Ureter (tissue), 1 donor: ENCODE results near the gene SLC25A6. TPM values are rescaled to one million over a fixed set of nuclear protein-coding genes. Genes with fewer than 3 reads are reported as not detected.
"Not testable (repeated sequence)": the region's sequence is repeated elsewhere in the genome, so short reads cannot be mapped to it uniquely, and the experiment has no call there.

Experiments used
- DNase-seq: peaks from one replicate; pipeline ENCODE4 v3.0.0-alpha.2; 2020; ENCODE audit warnings: low spot score
- total RNA-seq: library from RNA; stranded (reverse); gene quantifications from one replicate; pipeline ENCODE4 v1.2.4, GENCODE V29; 2023
- donor health status: DM: yes; HTN: yes; CAD: no.

The SLC25A6 gene
- total RNA-seq, 1 donor from 2014 or later: 391 TPM

DNA sequence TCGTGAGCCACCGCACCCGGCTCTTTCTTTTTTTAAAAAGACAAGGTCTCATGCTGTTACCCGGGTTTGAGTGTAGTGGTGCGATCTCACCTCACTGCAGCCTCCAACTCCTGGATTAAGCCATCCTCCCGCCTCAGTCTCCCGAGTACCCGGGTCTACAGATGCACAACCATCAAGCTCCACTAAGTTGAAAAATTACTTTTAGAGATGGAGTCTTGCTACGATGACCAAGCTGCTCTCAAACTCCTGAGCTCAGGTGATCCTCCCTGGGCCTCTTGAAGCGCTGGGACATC, 2.0 kb downstream of the SLC25A6 start:
- no peak for DNase-seq

DNA sequence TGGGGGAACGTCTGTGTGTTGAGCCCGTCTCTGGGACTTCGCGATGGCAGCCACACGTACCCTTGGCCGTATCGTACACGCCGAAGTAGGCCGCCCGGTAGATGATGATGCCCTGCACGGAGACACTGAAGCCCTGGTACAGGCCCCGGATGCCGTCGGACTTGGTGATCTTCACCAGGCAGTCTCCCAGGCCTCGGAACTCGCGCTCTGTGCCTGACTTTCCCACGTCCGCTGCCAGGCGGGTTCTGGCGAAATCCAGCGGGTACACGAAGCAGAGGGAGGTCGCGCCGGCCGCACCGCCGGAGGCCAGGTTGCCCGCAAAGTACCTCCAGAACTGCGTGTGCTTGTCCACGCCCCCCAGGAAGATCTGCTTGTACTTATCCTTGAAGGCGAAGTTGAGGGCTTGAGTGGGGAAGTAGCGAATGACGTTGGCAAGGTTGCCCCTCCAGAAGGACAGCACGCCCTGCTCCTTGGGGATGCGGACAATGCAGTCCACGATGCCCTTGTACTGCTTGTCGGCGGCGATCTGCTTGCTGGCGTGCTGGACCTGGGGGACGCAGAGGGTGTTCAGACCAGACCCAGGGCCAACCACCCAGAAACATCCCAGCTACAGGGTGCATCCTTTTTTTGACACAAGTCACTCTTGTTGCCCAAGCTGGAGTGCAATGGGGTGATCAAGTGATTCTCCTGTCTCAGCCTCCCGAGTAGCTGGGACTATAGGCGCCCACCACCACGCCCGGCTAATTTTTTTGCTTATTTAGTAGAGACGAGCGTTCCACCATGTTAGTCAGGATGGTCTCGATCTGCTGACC, 2.5 kb downstream of the SLC25A6 start:
- peak; percentile 42 for DNase-seq

DNA sequence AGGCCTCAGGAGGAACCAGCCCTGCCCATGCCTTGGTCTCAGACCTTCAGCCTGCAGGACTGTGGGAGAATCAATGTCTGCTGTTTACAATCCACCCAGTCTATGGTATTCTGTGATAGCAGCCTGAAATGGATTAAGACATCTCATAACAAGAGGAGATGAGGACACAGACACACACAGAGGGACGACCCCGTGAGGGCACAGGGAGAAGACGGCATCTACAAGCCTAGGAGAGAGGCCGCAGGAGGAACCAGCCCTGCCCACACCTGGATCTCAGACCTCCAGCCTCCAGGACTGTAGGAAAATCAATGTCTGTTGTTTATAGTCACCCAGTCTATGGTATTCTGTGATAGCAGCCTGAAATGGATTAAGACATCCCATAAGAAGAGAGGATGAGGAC, 3.3 kb downstream of the SLC25A6 start:
- DNase-seq: no peak

DNA sequence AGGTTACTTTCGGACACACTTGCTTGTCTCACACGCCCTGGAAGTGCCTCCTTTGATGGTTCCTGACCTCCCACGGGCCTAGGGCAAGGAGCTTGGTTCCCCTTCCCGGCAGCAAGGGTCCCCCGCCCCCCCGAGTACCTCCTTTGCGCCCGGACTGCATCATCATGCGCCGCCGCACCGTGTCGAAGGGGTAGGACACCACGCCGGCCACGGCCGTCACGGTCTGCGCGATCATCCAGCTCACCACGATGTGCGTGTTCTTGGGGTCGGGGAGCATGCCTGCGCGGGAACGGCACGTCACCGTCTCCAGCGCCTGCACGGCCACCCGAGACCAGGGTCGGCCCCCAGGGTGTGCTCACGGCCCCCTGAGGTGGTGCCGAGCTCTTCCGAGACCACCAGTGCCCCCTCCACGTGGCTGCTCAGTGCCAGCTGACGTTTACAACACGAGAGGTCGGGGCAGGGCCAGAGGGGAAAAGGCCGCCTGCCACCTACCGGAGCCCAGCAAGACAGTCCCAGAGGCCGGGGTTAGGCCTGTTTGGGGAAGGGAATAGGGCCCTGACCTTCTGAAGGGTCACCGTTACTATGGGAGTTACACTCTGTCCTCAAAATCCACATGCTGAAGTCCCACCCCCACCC, 4.7 kb downstream of the SLC25A6 start:
- no peak for DNase-seq

DNA sequence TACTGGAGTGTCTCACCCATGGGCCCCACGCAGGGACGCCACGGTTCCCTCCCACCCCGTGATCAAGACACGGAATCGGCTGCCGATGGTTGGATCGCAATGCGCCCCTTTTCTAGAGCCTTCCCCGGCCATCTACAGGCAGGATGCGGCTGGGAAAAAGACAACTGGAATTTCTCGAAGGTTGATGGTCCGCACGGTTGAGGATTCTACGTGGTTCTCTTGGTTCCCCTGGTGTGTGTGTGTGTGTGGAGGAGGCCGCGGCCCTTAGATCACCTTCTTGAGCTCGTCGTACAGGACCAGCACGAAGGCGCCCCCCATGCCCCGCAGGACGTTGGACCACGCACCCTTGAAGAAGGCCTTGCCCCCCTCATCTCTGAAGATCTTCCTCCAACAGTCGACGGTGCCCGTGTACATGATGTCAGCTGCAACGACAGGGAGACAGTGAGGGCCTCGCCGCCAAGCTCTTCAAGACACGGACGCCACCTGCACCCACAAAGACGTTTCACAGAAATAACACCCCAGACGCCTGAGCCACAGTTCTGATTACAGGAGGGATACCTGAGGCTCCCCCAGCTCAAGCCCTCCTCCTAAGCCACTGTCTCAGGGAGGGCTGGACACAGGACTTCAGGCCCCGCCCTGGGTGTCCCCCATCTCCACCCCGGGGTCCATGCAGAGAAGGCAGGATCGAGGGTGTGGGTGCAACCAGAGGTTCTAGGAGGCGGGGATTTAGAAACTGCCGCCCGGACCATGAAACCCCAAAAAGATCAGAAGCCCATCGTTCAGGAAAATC, 5.4 kb downstream of the SLC25A6 start:
- peak; percentile 30 for DNase-seq

DNA sequence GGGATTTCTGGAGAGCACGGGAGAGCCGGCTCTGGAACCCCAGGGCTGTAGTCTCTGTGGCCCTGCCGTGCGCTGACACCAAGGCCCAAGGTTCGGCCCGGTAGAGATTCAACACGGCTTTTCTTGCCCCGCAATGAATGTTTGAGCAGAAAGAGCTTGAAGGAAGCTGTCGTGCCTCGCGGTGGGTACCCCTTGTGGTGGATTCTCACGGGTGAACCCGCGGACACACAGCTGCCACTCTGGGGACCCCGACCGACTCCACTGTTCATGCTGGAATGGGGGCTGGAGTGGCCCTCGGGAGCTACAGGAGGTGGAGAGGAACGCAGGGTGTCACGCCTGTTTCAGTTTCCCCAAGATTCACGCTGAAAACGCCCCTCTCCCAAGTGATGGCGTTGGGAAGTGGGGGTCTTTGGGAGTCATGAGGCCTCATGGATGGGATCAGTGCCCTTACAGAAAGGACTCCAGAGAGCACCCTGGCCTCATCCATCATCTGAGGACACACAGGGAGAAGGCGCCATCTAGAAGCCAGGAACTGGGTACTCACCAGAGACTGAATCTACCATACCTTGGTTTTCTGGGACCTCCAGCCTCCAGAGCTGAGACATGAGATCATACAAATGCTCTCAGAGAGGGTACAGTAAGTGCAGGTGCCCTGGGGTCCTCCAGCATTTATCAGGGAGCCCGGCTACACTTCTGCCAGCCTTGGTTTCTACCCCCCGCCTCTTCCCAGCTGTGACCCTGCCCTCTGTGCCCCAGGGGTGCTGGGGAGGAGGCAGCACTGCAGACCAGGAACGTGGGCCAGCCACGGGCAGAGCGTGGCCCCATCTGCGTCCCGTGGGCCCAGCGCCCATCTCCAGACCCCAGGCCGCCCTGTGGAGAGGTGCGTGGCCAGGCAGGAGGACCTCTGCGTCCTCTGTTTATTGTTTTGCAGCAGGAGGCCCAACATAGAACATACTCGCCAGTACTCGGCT, 6.4 kb downstream of the SLC25A6 start:
- DNase-seq: peak; percentile 40

DNA sequence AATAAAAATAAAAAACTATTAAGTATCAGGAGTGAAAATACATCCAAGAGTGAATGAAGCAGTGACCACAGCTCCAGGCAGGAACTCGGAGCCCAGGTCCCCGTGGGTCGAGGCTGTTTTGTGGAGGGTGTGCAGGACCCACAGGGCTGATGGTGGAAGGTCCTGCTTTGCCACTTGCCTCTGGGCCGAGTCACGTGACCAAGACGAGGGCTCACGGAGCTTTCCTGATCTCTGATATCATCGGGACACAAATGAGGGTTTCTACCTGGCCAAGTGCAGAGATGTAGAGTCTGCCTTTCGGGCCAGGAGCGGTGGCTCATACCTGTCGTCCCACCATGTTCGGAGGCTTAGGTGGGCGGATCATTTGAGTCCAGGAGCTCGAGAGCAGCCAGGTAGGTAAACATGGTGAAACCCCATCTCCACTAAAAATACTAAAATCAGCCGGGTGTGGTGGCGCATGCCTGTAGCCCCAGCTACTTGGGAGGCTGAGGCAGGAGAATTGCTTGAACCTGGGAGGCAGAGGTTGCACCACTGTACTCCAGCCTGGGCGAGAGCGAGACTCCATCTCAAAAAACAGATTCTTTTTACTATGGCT, 7.2 kb downstream of the SLC25A6 start:
- DNase-seq: no peak

DNA sequence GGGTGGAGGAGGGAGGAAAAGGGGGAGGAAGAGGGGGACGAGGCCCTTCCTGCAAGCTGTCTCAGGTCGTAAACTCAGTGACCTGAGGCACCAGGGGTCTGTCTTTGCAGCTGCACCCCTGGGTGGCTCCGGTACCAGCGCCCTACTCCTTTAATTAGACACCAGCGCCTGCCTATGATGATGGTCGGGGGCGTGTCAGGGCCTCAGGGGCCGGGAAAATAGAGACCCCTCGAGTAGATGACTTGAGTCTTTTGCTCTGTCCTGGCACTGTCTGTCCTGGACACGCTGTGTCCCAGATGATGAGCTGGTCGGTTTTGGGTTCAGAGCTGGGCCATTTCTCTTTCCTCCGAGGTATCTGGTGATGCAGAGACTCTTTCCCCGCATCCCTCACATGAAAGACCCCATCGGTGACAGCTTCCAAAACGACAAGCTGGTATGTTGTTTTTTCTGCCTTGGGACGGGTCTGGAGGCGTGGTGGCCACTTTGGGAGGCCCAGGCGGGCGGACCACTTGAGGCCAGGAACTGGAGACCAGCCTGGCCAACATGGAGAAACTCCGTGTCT, 11.2 kb downstream of the SLC25A6 start:
- no peak for DNase-seq

DNA sequence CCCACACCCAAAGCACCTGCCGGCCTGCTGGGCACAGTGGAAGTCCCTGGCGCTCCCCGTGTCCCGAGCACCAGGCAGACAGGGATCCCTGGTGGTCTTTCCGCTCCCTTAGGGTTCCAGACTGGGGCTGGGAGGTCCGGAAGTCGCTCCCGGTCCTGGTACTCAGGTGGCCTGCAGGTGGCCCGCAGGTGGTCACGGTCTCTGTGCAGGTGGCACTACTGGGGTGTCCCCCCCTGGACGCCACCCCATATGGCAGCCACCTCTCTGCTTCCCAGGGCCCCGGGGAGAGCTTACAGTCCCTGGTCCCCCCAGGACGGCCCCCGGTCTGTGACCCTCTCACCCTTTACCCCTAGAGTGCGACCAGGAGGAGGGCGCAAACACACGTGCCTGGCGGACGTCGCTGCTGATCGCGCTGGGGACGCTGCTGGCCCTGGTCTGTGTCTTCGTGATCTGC, 13.6 kb downstream of the SLC25A6 start:
- DNase-seq: no peak

DNA sequence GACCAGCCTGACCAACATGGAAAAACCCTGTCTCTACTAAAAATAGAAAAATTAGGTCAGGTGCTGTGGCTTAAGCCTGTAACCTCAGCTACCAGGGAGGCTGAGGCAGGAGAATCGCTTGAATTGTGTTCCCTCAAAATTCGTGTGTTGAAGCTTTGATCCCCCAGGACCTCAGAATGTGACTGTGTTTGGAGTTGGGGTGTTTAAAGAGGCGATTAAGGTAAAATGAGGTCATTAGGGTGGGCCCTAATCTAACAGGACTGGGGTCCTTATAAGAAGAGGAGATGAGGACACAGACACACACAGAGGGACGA, 23.6 kb downstream of the SLC25A6 start:
- no peak for DNase-seq

DNA sequence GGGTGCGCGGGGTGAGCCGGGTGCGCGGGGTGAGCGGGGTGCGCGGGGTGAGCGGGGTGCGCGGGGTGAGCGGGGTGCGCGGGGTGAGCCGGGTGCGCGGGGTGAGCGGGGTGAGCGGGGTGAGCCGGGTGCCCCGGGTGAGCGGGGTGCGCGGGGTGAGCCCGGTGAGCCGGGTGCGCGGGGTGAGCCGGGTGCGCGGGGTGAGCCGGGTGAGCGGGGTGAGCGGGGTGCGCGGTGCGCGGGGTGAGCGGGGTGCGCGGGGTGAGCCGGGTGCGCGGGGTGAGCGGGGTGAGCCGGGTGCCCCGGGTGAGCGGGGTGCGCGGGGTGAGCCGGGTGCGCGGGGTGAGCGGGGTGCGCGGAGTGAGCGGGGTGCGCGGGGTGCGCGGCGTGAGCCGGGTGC, 25.6 kb downstream of the SLC25A6 start:
- not testable (repeated sequence) for DNase-seq

DNA sequence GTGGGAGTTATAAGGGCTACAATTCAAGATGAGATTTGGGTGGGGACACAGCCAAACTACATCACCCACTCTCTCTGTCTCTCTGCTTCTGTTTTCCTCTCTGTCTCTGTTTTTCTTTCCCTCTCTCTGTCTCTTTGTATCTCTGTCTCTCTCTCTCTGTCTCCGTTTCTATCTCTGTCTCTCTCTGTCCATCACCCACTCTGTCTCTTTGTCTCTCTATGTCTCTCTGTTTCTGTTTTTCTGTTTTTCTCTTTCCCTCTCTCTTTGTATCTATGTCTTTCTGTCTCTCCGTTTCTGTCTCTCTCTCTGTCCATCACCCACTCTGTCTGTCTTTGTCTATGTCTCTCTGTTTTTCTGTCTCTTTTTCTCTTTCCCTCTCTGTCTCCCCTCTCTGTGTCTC, 30.0 kb downstream of the SLC25A6 start:
- DNase-seq: no peak

DNA sequence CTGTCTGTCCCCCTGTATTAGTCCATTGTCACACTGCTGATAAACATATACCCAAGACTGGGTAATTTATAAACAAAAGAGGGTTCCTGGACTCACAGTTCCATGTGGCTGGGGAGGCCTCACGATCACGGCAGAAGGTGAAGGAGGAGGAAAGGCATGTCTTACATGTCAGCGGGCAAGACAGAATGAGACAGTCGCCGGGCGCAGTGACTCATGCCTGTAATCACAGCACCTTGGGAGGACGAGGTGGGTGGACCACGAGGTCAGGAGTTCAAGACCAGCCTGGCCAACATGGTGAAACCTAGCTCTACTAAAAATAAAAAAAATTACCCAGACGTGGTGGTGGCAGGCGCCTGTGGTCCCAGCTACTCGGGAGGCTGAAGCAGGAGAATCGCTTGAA, 30.6 kb downstream of the SLC25A6 start:
- no peak for DNase-seq

DNA sequence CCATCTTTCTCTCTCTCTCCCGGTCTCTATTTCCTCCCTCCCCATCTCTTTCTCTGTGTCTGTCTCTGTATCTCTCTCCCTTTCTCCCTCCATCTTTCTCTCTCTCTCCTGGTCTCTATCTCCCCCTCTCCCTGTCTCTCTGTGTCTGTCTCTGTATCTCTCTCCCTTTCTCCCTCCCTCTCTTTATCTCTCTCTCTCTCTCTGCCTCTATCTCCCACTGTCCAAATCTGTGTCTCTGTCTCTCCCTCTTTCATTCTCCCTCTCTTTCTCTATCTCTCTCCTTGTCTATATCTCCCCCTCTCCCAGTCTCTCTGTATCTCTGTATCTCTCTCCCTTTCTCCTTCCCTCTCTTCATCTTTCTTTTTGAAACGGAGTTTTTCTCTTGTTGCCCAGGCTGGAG, 31.7 kb downstream of the SLC25A6 start:
- no peak for DNase-seq

DNA sequence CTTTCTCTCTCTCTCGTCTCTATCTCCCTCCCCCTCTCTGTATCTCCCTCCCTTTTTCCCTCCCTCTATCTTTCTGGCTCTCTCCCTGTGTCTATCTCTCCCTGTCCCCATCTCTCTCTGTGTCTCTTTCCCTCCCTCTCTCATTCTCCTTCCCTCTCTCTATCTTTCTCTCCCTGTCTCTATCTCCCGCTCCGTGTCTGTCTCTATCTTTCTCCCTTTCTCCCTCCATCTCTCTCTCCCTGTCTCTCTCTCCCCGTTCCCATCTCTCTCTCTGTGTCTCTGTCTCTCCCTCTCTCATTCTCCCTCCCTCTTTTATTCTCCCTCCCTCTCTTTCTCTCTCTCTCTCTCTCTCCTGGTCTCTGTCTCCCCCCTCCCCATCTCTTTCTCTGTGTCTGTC, 32.4 kb downstream of the SLC25A6 start:
- DNase-seq: no peak

DNA sequence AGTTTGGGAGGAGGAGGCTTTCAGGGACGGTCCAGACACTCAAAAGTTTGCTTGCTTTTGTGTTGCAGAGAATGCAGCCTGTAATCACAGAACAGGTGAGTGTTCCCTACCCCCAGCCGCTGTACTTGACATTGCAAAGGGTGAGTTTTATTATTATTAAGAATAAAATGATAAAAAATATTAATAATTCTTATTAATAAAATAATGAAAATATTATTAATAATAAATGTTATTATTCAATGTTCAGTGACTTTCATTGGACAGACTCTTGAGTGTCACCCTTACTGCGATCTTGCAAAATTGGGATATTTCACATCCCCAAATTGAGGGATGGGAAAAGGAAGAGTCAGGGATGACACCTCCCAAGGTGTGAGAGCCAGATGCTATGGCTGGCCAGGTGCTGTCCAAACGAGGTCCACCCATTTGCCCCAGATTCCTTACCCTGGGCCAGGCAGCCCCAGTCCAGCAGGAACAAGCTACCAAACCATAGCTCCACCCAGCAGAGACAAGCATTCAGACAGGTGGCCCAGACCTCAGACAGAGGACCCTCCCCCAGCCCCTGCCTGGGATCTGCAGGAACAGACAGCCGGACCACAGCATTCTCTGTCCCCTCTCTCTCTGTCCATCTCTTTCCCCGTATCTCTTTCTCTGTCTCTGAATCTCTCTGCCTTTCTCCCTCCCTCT, 33.0 kb downstream of the SLC25A6 start:
- no peak for DNase-seq

DNA sequence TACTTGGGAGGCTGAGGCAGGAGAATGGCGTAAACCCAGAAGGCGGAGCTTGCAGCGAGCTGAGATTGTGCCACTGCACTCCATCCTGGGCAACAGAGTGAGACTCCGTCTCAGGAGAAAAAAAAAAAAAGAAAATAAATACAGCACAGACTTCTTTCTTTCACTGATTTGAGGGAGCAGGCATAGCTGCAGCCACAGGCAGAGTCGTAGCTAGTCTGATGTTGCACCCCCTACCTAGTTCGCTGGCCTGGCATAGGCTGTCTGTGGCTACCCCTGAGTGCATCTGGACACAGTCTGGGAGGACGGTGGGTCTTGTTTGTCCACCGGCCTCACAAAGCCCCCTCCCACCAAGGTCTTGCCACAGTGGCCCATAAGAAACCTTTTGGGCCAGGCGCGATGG, 33.9 kb downstream of the SLC25A6 start:
- DNase-seq: no peak

DNA sequence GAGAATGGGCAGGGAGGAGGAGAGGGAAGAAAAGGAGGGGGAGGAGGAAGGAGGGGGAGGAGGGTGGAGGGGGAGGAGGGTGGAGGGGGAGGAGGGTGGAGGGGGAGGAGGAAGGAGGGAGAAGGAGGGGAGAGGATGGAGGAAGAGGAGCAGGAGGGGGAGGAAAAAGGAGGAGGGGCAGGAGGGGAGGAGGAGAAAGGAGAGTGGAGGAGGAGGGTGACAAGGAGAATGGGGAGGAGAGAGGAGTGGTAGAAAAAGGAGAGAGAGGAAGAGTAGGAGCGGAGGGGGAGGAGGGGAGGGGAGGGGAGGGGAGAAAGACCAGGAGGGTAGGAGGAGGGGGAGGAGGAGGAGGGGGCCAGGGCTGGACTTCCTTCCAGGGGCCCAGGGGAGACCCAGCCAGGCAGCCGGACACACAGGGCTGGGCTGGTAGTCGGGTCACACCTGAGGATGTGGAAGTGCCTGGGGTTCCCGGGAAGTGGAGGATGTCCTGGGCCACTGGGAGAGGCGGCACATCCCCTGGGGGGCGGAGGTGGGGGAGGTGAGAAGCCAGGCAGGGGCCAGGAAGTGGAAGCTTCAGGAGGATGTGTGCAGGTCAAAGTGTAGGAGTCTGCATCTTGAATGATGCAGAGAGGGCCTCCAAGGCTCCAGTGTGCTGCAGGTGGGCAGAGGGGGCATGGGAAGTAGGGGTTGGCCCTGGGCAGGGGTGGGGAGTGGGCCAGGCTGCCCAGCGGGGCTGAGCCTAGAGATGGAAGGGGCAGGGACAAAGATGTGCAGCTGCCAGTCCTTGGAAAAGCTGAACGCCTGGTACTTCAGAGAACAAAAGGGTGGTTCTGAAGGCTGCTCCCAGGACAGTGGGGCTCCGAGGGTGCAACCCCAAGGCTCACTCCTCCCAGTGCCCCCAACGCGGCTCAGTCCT, 36.5 kb downstream of the SLC25A6 start:
- no peak for DNase-seq
